Measurements from ENCODE around the gene POLD1. TPM values are rescaled to one million over a fixed set of nuclear protein-coding genes. Genes with fewer than 3 reads are reported as not detected.
"Not testable (repeated sequence)": the region's sequence is repeated elsewhere in the genome, so short reads cannot be mapped to it uniquely, and the experiment has no call there.

The POLD1 gene
- total RNA-seq: 1 to 10 TPM; 5.9 to 10.0 TPM

DNA sequence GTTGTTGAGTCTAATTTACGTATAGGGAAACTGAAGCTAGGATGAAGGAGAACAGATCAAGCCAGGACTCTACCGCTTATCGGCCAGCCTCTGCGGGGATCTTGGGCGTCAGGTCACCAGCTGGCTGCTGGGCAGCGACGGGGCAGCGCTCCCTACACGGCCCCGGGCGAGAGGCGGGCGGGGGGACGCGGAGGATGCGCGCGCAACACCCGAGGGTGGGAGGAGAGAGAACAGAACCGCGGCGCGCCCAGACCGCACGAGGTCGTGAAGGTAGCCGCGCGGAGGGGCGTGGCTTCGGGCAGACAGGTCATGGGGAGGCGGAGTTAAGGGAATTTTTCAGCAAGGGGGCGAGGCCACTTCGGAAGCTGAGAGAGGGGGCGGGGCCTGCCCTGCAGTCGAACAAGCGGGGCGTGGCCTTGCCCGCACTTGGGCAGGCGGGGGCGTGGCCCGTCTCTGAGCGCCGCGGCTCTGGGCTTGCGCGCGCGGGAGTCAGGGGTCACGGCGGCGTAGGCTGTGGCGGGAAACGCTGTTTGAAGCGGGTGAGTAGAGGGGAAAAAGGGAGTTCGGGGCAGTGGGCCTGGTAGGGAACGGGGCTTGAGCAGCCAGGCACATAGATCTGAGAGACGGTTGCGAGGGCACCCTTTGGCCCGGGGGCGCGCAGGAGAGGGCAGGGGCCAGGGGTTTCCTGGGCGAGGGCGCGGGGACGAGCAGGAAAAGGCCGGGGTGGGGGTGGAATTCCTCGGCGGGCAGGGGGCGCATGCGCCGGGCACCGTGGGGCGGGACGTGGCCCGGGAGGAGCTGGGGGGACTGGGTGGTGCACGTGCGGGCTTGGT is at the start of gene POLD1:
Gene POLD1 (plus strand): TSS at position 496 of the 833 bp plus-strand sequence. CDS start 14,505 bp downstream, outside the sequence.
- no peaks in the 10 kb centered on the region for H3K9me3 ChIP-seq
- peak; percentile 97 for DNase-seq (ENCODE audit: low spot score)
- H3K27me3 ChIP-seq: no peaks in the 10 kb centered on the region
- TF ChIP-seq, protein P1, sequence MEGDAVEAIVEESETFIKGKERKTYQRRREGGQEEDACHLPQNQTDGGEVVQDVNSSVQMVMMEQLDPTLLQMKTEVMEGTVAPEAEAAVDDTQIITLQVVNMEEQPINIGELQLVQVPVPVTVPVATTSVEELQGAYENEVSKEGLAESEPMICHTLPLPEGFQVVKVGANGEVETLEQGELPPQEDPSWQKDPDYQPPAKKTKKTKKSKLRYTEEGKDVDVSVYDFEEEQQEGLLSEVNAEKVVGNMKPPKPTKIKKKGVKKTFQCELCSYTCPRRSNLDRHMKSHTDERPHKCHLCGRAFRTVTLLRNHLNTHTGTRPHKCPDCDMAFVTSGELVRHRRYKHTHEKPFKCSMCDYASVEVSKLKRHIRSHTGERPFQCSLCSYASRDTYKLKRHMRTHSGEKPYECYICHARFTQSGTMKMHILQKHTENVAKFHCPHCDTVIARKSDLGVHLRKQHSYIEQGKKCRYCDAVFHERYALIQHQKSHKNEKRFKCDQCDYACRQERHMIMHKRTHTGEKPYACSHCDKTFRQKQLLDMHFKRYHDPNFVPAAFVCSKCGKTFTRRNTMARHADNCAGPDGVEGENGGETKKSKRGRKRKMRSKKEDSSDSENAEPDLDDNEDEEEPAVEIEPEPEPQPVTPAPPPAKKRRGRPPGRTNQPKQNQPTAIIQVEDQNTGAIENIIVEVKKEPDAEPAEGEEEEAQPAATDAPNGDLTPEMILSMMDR (IDR thresholded peaks at IDR 0.05): no peak
- H3K27ac ChIP-seq: peak within 1 kb of the TSS; percentile 82 to 88
- peaks cover 37% of the 10 kb centered on the region for H3K36me3 ChIP-seq
- peak within 1 kb of the TSS; percentile 56 to 78 for H3K4me3 ChIP-seq
- H3K4me1 ChIP-seq: peaks cover 0 to 33% of the 10 kb centered on the region in 2 donors

DNA sequence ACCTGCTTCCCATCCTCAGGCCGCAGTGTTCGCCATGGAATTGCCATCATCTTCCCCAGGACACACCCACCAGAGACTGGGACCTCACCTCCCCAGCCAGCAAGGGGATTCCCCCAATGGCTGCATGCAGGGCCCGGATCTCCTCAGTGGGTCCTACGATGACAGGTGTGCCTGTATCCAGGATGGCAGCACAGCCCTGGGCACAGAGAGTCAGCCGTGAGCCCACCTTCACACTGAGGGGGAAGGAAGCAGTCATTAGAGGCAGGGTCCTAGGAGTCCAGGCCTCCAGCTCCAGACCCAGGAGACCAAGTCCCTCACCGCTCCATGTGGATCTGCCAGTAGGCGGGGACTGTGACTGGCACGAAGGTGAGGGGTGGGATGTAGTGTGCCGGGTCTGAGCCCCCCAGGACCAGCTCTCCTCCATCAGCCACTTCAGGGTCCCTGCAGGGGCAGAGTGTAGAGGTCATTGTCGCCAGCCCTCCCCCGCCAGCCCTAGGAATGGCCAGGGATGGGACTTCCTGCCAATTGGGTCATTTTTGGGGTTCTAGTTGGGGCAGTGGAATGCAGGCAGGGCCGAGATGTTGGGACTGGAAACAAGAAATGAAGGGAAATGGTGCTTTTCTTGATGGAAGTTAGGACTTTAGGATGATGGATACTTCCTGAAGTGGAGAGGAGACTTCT is 49.3 kb upstream of the POLD1 start:
- peaks cover 0 to 33% of the 10 kb centered on the region in 2 donors for H3K4me1 ChIP-seq
- H3K36me3 ChIP-seq: no peaks in the 10 kb centered on the region
- no peak overlapping the region for H3K4me3 ChIP-seq
- TF ChIP-seq, protein P1 (IDR thresholded peaks at IDR 0.05): no peak
- H3K9me3 ChIP-seq: no peaks in the 10 kb centered on the region
- no peak overlapping the region for H3K27ac ChIP-seq
- DNase-seq (ENCODE audit: low spot score): no peak
- no peaks in the 10 kb centered on the region for H3K27me3 ChIP-seq

DNA sequence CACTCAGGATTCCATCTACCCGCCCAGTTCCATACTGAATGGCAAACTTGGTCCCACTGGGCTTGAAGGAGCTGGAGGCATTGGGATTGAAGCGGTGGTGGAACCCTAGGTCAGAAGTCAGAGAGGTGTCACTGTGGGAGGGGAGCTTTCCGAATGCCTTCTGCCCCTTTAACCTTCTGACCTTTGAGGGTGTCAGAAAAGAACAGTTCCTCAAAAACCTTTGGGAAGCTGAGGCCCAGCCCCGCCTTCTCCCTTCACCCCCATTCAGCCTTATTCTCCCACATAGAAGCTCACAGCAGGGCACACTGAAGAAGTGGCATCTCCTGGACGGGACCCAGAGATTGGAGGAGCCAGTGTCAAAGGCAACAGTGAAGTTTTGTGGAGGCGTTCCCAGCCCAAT is 47.1 kb upstream of the POLD1 start:
- not testable (repeated sequence) for H3K36me3 ChIP-seq; H3K4me3 ChIP-seq; DNase-seq (ENCODE audit: low spot score); H3K9me3 ChIP-seq; H3K27me3 ChIP-seq; H3K27ac ChIP-seq
- peaks cover 0 to 17% of the 10 kb centered on the region in 2 donors for H3K4me1 ChIP-seq

DNA sequence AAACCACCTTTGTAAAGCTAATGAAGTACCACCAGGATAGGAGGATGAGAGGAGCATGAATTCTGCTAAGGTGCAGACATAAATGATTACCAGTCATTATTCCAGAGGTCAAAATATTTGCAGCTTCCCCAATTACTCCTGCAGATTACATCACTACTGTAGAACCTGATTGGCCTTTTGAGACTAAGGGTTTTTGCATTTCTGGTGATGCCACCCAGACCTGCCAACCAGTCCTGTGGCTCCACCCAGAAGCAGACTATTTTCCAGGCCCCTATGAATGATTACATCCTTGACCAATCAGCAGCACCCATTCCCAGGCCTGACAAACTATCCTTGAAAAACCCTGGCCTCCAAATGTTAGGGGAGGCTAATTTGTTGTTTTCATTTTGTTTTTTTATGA is 43.8 kb upstream of the POLD1 start:
- peaks cover 0 to 6% of the 10 kb centered on the region in 2 donors for H3K9me3 ChIP-seq

DNA sequence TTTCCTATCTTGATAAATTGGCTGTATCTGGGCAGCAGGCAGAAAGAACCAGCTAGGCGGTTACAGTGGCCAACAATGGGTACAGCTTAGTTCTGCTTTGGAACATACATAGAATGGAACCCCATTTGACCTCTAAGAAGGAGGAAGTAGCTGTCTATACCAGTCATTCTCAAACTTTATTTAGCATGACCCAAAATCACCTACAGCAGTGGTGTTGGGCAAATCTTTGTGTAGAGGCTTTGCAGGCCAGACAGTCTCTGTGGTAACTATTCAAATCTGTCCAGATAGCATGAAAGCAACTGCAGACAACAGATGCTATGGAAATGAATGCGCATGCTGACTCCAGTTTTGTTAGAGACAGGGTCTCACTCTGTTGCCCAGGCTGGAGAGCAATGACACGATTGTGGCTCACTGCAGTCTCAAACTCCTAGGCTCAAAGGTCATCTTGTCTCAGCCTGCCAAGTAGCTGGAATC is 43.0 kb upstream of the POLD1 start:
- no peaks in the 10 kb centered on the region for H3K36me3 ChIP-seq
- peaks cover 0 to 7% of the 10 kb centered on the region in 2 donors for H3K9me3 ChIP-seq
- no peak for DNase-seq (ENCODE audit: low spot score)
- TF ChIP-seq, protein P1 (IDR thresholded peaks at IDR 0.05): no peak
- no peak overlapping the region for H3K4me3 ChIP-seq
- no peaks in the 10 kb centered on the region for H3K4me1 ChIP-seq
- no peaks in the 10 kb centered on the region for H3K27me3 ChIP-seq
- no peak overlapping the region for H3K27ac ChIP-seq

More for the DNA sequence above, 43.8 kb upstream of the POLD1 start:
- Histone ChIP-seq H3K4me1 (no peaks in the 10 kb centered on the region), H3K36me3 (no peaks in the 10 kb centered on the region), H3K27ac (no peak overlapping the region), H3K27me3 (no peaks in the 10 kb centered on the region), H3K4me3 (no peak overlapping the region)
- no peak for DNase-seq (ENCODE audit: low spot score)
- TF ChIP-seq, protein P1 (IDR thresholded peaks at IDR 0.05): no peak

DNA sequence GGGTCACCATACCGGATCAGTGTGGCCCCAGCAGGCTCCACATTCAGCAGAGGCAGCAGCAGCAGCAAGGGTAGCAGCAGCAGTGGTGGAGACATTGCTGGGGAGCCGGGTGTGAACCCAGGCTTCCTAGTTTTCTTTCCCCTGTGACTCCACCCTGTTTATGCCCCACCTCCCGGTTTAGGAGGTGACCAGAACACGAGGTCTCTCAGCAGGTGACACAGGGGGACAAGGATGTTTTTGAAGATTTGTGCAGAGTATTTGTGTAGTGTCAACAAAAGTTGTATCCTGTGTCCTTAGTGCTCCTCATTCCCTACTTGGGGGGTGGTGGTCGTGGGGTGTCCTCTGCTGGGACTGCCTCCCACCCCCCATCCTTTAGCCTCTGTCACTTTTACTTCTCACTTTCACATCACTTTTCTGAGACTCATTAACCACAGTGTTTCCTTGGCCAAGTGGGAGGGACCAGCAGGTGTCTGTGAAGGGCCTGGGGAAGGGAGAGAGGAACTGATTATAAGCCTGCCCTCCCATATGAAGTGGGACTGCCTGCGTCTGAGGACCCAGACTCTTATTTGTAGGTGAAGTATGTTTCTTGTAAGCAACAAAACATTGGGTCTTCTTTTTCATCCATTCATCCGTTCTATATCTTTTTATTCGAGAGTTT is 39.4 kb upstream of the POLD1 start:
- DNase-seq (ENCODE audit: low spot score): no peak

DNA sequence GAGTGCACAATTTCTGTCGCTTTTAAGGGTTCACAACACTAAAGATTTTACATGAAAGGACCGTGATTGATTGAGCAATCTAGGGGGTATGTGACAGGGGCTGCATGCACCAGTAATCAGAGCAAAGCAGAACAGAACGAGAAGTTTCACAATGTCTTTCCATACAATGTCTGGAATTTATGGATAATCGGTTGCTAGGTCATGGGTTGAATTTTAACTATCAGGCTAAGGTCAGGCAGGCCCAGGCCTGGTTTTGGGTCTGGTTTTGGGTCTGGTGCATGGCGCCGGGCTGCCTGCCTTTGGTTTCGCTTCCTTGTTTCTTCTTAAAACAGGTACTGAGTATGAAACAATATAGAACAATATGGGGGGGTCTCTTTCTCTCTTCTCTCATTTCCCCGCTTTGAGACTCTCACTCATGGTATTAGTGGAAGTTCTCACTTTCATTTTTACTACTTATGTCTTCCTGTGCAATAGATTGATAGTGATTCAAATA is 37.0 kb upstream of the POLD1 start:
- H3K4me3 ChIP-seq; H3K4me1 ChIP-seq; DNase-seq (ENCODE audit: low spot score); H3K9me3 ChIP-seq; H3K27ac ChIP-seq; H3K36me3 ChIP-seq; H3K27me3 ChIP-seq: not testable (repeated sequence)

More for the DNA sequence above, 39.4 kb upstream of the POLD1 start:
- no peaks in the 10 kb centered on the region for H3K4me1 ChIP-seq
- H3K27ac ChIP-seq: no peak overlapping the region
- no peak overlapping the region for H3K4me3 ChIP-seq
- no peaks in the 10 kb centered on the region for H3K27me3 ChIP-seq
- peaks cover 0 to 7% of the 10 kb centered on the region in 2 donors for H3K9me3 ChIP-seq
- TF ChIP-seq, protein P1 (IDR thresholded peaks at IDR 0.05): no peak
- no peaks in the 10 kb centered on the region for H3K36me3 ChIP-seq

Measured in right atrium auricular region (tissue), 2 donors.